Measurements from ENCODE around the gene POTEM.
"Not testable (repeated sequence)": the region's sequence is repeated elsewhere in the genome, so short reads cannot be mapped to it uniquely, and the experiment has no call there.

Gene POTEM

GRCh38 chr14:19038785-19039184, 71.6 kb downstream of the POTEM start:
- not testable (repeated sequence) for H3K27me3 ChIP-seq (ENCODE audit: control insufficient read depth in 1 of 2, insufficient read depth in 2 of 2, low read length in 2 of 2); H3K27ac ChIP-seq (ENCODE audit: low read depth, low read length); H3K36me3 ChIP-seq (ENCODE audit: insufficient read depth, low read length); H3K9ac ChIP-seq (ENCODE audit: low read length); H3K9me3 ChIP-seq (ENCODE audit: low read length); H3K4me3 ChIP-seq (ENCODE audit: low read depth in 1 of 2, low read length in 2 of 2); H3K4me1 ChIP-seq (ENCODE audit: insufficient read depth, low read length)

DNA sequence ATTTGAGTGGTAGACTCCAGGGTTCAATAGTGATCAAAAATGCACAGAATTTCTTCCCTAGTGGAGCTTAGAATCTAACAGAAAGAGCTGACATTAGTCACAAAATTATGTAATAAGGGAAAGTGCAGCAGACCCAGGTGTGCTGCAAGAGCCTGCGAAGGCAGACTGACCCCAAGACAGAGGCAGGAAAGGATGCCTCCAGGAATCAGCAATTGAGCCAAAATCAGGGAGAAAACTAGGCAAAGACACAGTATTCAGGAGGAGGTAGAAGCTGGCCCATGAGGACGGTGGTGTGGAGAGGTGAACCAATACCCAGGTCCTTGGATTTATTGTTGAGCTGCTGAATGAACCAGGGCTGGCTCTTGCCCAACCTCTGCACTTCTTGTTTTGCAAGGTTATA, 76.2 kb downstream of the POTEM start:
- not testable (repeated sequence) for H3K27me3 ChIP-seq (ENCODE audit: control insufficient read depth in 1 of 2, insufficient read depth in 2 of 2, low read length in 2 of 2); H3K9ac ChIP-seq (ENCODE audit: low read length); H3K27ac ChIP-seq (ENCODE audit: low read depth, low read length); H3K9me3 ChIP-seq (ENCODE audit: low read length); H3K36me3 ChIP-seq (ENCODE audit: insufficient read depth, low read length); H3K4me3 ChIP-seq (ENCODE audit: low read depth in 1 of 2, low read length in 2 of 2); H3K4me1 ChIP-seq (ENCODE audit: insufficient read depth, low read length)

All from muscle layer of colon (tissue), 2 donors.